ENCODE results near the gene PRDM5.
"Not testable (repeated sequence)": the region's sequence is repeated elsewhere in the genome, so short reads cannot be mapped to it uniquely, and the experiment has no call there.

Gene PRDM5

DNA sequence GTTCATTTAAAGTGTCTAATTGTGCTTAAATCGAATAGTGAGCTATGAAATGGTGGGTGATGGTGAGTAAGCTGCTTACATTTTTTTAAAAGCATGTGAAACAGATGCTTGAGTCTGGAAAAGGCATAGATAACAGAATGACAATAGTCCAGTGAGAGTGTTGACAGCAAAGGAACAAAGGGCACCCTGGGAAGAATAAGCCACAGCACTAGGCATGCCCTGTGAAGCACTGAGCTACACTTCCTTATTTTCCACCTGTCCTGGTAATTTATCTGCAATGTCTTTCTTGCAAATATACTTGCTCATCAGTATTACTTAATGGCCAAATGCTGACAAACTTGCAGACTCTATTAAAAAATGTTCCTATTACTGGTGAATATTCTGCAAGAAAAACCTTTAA, 168.7 kb downstream of the PRDM5 start:
- DNase-seq (ENCODE audit: low read depth): no peak

DNA sequence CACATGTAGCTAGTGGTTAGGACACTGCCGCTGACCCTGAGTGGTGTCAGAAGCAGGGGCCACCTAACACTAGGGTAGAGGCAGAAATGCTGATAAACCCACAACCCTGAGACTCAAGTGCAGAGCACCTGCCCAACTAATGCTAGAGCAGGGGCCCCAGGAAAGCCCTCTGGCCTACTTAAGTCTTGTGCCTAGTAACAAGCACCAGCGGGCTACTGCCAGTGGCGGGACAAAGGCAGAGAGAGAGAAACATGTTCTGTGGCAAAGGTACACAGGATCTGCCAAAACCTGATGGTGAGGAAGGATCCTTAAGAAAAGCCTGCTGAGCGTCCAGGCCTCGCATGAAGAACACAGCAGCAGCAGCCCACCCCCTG, 172.4 kb downstream of the PRDM5 start:
- no peak for DNase-seq (ENCODE audit: low read depth)

GRCh38 chr4:120749445-120750151, 172.9 kb downstream of the PRDM5 start:
- no peak for DNase-seq (ENCODE audit: low read depth)

DNA sequence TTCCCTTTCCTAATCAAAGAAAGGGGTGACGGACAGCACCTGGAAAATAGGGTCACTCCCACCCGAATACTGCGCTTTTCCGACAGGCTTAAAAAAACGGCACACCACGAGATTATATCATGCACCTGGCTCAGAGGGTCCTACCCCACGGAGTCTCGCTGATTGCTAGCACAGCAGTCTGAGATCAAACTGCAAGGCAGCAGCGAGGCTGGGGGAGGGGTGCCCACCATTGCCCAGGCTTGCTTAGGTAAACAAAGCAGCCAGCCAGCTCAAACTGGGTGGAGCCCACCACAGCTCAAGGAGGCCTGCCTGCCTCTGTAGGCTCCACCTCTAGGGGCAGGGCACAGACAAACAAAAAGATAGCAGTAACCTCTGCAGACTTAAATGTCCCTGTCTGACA, 180.9 kb downstream of the PRDM5 start:
- not testable (repeated sequence) for DNase-seq (ENCODE audit: low read depth)

DNA sequence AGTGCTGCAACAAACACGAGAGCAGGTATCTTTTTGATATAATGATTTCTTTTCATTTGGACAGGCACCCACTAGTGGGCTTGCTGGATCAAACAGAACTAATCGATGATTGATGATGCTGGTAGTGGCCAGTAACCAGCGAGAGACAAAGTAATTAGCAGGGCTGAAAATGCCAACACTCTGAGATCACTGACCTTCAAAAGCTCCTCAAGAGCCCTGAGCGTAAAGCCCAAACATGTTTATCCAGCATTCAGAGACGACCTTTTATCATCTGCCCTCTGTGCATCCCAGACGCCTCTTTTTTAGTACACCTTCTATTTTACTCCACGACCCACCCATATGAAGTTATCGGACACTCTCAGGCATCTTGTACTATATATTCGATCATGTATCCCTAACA, 186.2 kb downstream of the PRDM5 start:
- DNase-seq (ENCODE audit: low read depth): no peak

DNA sequence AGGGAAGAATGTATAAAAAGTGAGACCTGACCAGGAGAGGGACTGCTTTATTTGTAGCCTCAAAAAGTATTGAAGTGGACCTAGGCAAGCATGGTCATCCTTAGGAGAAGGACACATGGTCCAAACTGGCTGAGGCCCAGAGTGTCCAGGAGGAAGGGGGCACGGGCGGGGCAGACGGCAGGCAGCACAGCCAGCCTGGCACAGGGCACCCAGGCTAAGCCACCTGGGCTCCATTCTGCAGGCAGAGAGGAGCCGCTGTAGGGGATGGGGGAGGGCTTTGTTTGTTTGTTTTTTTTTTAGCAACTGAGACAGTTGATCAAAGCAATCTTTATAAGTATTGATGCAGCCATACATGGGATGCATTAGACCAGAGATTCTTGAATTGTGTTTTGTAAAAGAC, 188.6 kb downstream of the PRDM5 start:
- no peak for DNase-seq (ENCODE audit: low read depth)

DNA sequence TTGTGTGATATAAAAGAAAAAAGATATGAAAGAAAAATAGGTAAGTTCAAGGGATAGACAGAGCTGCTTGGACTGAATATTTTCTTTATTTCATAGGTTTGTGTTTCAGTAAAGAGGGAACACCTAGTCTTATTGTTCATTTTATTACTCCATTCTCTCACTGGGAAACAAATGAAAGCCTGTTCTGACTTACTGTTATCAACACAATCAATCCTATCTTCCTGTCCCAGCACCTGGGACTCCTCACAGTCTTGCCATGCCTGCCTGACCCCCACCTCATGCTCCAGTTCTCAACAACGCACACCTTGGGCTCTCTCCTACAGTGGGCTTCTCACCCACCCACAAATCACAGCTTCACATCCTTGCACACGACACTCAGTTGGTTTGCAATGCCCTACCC, 189.5 kb downstream of the PRDM5 start:
- DNase-seq (ENCODE audit: low read depth): no peak

DNA sequence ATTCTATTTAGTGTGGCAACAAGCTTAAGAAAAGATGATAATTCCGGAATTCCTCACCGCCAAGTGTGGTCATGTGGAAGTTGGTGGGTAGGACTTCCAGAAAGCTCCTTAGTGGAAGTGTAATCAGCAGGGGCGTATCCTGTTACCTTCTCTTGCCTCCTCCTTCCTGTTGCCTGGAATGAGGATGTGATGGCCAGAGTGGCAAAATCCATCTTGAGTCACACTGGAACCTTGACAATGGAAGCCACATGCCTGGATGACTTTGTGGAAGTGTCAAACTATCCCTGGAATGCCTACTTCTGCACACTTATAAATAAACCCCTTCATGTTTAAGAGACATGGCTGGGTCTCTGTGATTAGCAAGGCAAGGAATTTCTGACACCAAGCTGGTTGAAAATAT, 191.0 kb downstream of the PRDM5 start:
- DNase-seq (ENCODE audit: low read depth): no peak

- no peak for DNase-seq (ENCODE audit: low read depth)
These were observed 191.7 kb downstream of the PRDM5 start for GRCh38 chr4:120730777-120731320.

- DNase-seq (ENCODE audit: low read depth): no peak
These were observed 193.4 kb downstream of the PRDM5 start for GRCh38 chr4:120728892-120729675.

GRCh38 chr4:120725639-120726580, 196.6 kb downstream of the PRDM5 start:
- no peak for DNase-seq (ENCODE audit: low read depth)

- no peak for DNase-seq (ENCODE audit: low read depth)
These were observed 197.9 kb downstream of the PRDM5 start for GRCh38 chr4:120724656-120725055.

DNA sequence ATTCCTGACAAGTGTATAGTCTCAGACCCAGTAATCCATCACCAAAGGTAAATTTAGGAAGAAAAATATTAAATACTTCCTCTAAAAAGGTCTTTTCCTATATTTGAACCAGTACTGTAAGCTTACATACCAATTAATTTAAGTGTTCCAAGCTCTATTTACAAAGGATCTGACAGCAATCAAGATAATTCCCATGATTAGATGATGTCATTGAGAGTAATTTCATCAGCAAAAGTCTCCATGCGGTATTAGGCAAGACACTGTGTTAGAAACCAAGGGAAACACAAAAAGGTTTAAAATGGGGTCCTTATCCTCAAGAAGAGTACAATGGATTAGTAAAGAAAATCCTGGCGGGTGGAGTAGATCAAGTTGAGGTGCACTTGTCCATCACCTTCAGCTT, 198.5 kb downstream of the PRDM5 start:
- no peak for DNase-seq (ENCODE audit: low read depth)

GRCh38 chr4:120723105-120723504, 199.4 kb downstream of the PRDM5 start:
- no peak for DNase-seq (ENCODE audit: low read depth)

GRCh38 chr4:120722655-120723054, 199.9 kb downstream of the PRDM5 start:
- DNase-seq (ENCODE audit: low read depth): no peak

DNA sequence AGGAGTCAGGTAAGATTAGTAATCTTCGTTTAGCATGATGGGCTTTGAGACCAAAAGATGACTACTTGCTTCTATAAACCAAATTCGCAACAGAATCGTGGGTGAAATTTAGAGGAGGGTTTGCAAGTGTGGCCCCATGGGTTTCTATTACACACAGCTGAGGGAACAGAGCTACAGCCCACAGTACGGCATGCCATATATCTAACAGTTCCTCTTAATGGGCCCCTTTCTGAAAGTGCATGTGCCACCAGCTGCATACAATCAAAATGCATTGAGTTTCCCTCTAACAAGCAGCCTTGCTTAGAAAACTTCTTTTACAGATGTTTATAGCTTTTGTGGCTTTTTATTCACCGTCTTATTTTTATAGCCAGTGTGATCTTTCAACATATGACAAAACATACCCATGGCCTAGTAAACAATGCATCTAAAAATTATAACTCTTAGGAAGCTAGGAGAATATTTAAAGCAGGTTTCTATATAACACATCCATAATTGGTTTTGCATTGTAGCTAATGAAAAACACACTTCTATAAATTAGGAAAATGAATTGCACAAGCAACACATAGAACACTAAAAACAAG, 202.1 kb downstream of the PRDM5 start:
- no peak for DNase-seq (ENCODE audit: low read depth)

DNA sequence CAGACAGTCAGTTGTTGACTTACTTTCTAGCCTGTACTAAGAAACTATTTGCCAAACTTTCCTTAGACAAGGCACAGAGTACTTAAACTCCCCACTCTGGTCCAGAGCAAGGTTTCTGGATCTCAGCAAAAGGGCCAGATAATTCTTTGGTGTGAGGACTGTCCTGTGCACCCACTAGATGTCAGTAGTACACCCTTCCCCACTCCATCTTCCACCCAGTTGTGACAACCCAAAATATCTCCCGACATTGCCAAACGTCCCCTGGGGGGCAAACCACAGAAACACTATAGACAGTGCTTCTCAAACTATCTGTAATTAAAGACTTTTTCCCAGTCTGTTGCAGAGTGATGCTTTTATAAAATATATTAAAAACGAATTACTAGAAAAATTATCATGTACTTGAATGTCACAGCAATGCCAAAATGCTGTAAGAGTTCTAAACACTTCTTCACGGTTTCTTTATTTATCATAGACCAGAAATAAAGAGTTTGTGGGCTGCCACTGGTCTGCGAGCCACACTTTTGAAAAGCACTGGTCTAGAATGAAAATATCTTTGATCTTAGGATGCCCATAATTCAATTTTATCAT, 203.5 kb downstream of the PRDM5 start:
- no peak for DNase-seq (ENCODE audit: low read depth)

GRCh38 chr4:120716346-120716745, 206.2 kb downstream of the PRDM5 start:
- no peak for DNase-seq (ENCODE audit: low read depth)

DNA sequence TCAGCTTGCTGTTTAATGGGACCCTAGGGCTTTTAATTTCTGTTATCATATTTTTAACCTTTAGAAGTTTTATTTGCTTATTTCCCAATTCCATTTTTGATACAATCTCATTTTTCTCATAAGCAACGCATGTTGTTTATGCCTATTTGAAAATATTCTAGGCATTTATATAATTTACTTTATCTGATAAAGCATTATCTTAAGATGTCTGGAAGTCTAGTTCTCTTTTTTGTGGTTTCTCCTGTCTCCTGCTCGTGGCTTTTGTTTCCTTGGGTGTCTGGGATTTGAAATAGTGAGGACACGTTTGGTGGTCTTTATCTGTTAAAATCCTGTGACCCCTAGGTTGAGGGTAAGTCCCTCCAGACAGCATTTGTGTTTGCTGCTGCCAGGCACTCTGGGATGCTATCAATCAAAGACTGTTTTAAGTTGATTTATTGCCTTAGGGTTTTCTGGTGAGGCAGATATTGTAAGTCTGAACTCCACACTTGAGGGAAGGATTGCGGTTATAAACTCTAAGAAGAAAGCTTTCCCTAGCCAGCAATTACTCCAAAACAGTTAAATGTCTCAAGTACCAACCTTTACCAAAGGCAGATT, 208.0 kb downstream of the PRDM5 start:
- DNase-seq (ENCODE audit: low read depth): no peak

GRCh38 chr4:120709991-120710390, 212.5 kb downstream of the PRDM5 start:
- no peak for DNase-seq (ENCODE audit: low read depth)

GRCh38 chr4:120704538-120704937, 218.0 kb downstream of the PRDM5 start:
- DNase-seq (ENCODE audit: low read depth): no peak

Measured in stimulated activated CD8-positive, alpha-beta memory T cell treated with anti-CD3 and anti-CD28 coated beads, Interleukin-15, amount 100 ng/mL, for 24 hours (primary cell).